Vagina (tissue), 2 donors: ENCODE results near the gene KCNAB3.

ENCODE experiments used
- CTCF ChIP-seq, 3 experiments: fragments of 450-650 bp in 2 of 3; fragments of 200-600 bp in 1 of 3; sonication (generic) in 1 of 3; IDR thresholded peaks; one replicate each; pipeline ENCODE4 v1.5.1; 2017 to 2019; ENCODE audit warnings: antibody characterized with exemption in 3 of 3, mild to moderate bottlenecking in 2 of 3, moderate library complexity in 2 of 3
- POLR2A ChIP-seq, 2 donors: fragments of 450-650 bp; IDR thresholded peaks; one replicate each; pipeline ENCODE4 v1.6.1; 2017; ENCODE audit warnings: antibody characterized with exemption in 2 of 2, mild to moderate bottlenecking in 2 of 2, moderate library complexity in 2 of 2
- POLR2AphosphoS5 ChIP-seq, 2 donors: sonication (generic); formaldehyde crosslinking; IDR thresholded peaks; one replicate each; pipeline ENCODE4 v1.9.0; 2017; ENCODE audit warnings: antibody characterized with exemption in 2 of 2, mild to moderate bottlenecking in 2 of 2, low read depth in 1 of 2; ENCODE audit not compliant: insufficient read depth in 1 of 2

- TF ChIP-seq CTCF (IDR thresholded peaks at IDR 0.05) (no peak), POLR2A (IDR thresholded peaks at IDR 0.05) (no peak), POLR2AphosphoS5 (IDR thresholded peaks at IDR 0.05; ENCODE audit: insufficient read depth in 1 of 2, low read depth in 1 of 2) (no peak)
Observed at GRCh38 chr17:7888184-7888920, 41.3 kb downstream of the KCNAB3 start, which contains the start of gene CHD3.
